HCT116 (cell line): ENCODE data around the gene KIRREL2. TPM values are rescaled to one million over a fixed set of nuclear protein-coding genes. Genes with fewer than 3 reads are reported as not detected.

ENCODE experiments used
- ATAC-seq: fragments of 200-7000 bp; cut with Tn5 transposase; 2 replicates; pipeline ENCODE4 v1.9.1; 2020; ENCODE audit warnings: mild to moderate bottlenecking, moderate library complexity
- BruUV-seq: library from RNA; stranded (reverse); fragments of 400-500 nt; replicated peaks from 2 replicates; lab custom pipeline; 2021; lab: Mats Ljungman, UMichigan
- CTCF ChIA-PET: fragments of 300-600 bp; sonication (Branson Sonifier 250); formaldehyde crosslinking; loops from one replicate; lab custom pipeline; 2021; ENCODE audit warnings: antibody characterized with exemption; lab: Charles Lee
- POLR2A ChIA-PET: fragments of 300-600, 350-600 bp; sonication (Branson Sonifier 250); formaldehyde crosslinking; loops from one replicate; lab custom pipeline; 2021; ENCODE audit warnings: antibody characterized with exemption; lab: Charles Lee
- RAD21 ChIA-PET, 2 experiments: fragments of 300-600 bp; sonication (Branson Sonifier 250); formaldehyde crosslinking; loops; one replicate each; lab custom pipeline; 2023; ENCODE audit warnings: low total read pairs in 2 of 2; ENCODE audit not compliant: uncharacterized antibody in 2 of 2, unreplicated experiment in 2 of 2, low non-redundant PET in 1 of 2; lab: Charles Lee
- DNase-seq: peaks from one replicate; pipeline ENCODE4 v3.0.0-alpha.2; 2010; ENCODE audit warnings: low read depth, low spot score
- H2AFZ ChIP-seq: fragments of 200-600 bp; shearing (Covaris generic), sonication (generic); 2 replicates; pipeline ENCODE4 v1.6.1; 2017; ENCODE audit warnings: low read depth, mixed run types, mixed read lengths, antibody characterized with exemption, low read length; ENCODE audit not compliant: poor library complexity, severe bottlenecking
- H3K27ac ChIP-seq: 2 replicates; pipeline ENCODE4 v1.5.1; 2012; ENCODE audit warnings: low read depth, low read length
- H3K27me3 ChIP-seq: fragments of 200-600 bp; sonication (generic); 2 replicates; pipeline ENCODE4 v1.6.1; 2016; ENCODE audit warnings: mixed run types, low read length, mixed read lengths; ENCODE audit not compliant: insufficient read depth
- H3K36me3 ChIP-seq, 2 experiments: fragments of 200-500 bp in 1 of 2; fragments of 200-600 bp in 1 of 2; sonication (Bioruptor generic) in 1 of 2; sonication (generic) in 1 of 2; 2 replicates each; pipeline versions ENCODE4 v1.5.1 to v1.6.1; 2014 to 2016; ENCODE audit warnings: low read length in 2 of 2, inconsistent platforms in 1 of 2, mixed read lengths in 1 of 2, mixed run types in 1 of 2; ENCODE audit not compliant: insufficient read depth in 2 of 2, control insufficient read depth in 1 of 2
- H3K4me1 ChIP-seq, 2 experiments: fragments of 200-600 bp in 1 of 2; sonication (generic) in 1 of 2; 2 replicates each; pipeline versions ENCODE4 v1.5.1 to v1.6.1; 2012 to 2017; ENCODE audit warnings: low read length in 2 of 2, inconsistent platforms in 1 of 2, mild to moderate bottlenecking in 1 of 2, mixed read lengths in 1 of 2, mixed run types in 1 of 2, moderate library complexity in 1 of 2; ENCODE audit not compliant: insufficient read depth in 2 of 2, control insufficient read depth in 1 of 2
- H3K4me2 ChIP-seq: fragments of 200-600 bp; sonication (generic); 2 replicates; pipeline ENCODE4 v1.6.1; 2017; ENCODE audit warnings: mixed run types, low read length, mixed read lengths
- H3K4me3 ChIP-seq, 2 experiments: fragments of 200-600 bp in 1 of 2; sonication (generic) in 1 of 2; replicated peaks in 1 of 2; 2 replicates each; pipeline ENCODE4 v1.5.1; 2011 to 2016; ENCODE audit warnings: low read length in 2 of 2, control low read depth in 1 of 2, low read depth in 1 of 2, mild to moderate bottlenecking in 1 of 2, mixed read lengths in 1 of 2, mixed run types in 1 of 2
- H3K79me2 ChIP-seq: fragments of 200-600 bp; sonication (generic); 2 replicates; pipeline ENCODE4 v1.6.1; 2017; ENCODE audit warnings: mild to moderate bottlenecking, mixed run types, low read length, moderate library complexity, mixed read lengths; ENCODE audit not compliant: insufficient read depth
- H3K9ac ChIP-seq: fragments of 200-600 bp; sonication (generic); 2 replicates; pipeline ENCODE4 v1.6.1; 2016; ENCODE audit warnings: low read length, mixed read lengths
- H3K9me2 ChIP-seq: fragments of 200-600 bp; sonication (generic), shearing (Covaris generic); 2 replicates; pipeline ENCODE4 v1.6.1; 2017; ENCODE audit warnings: mixed run types, mild to moderate bottlenecking, moderate library complexity; ENCODE audit not compliant: insufficient read depth
- H3K9me3 ChIP-seq, 2 experiments: fragments of 200-500 bp in 1 of 2; fragments of 200-600 bp in 1 of 2; sonication (Bioruptor generic) in 1 of 2; sonication (generic) in 1 of 2; 2 replicates each; pipeline ENCODE4 v1.6.1; 2014 to 2017; ENCODE audit warnings: low read length in 2 of 2, mixed read lengths in 2 of 2, inconsistent platforms in 1 of 2, low read depth in 1 of 2, mild to moderate bottlenecking in 1 of 2, mixed run types in 1 of 2, moderate library complexity in 1 of 2; ENCODE audit not compliant: control insufficient read depth in 1 of 2, insufficient read depth in 1 of 2
- H4K20me1 ChIP-seq: fragments of 200-600 bp; sonication (generic), shearing (Covaris generic); 2 replicates; pipeline ENCODE4 v1.6.1; 2017; ENCODE audit warnings: mixed run types, mild to moderate bottlenecking, moderate library complexity; ENCODE audit not compliant: insufficient read depth
- CEBPB ChIP-seq: IDR thresholded peaks from 2 replicates; pipeline ENCODE4 v1.6.1; 2012; ENCODE audit warnings: low read depth
- ELF1 ChIP-seq: IDR thresholded peaks from 2 replicates; pipeline ENCODE4 v1.6.1; 2012; ENCODE audit warnings: low read depth, borderline replicate concordance
- FOSL1 ChIP-seq: IDR thresholded peaks from 2 replicates; pipeline ENCODE4 v1.6.1; 2012; ENCODE audit warnings: low read depth
- JUND ChIP-seq: IDR thresholded peaks from 2 replicates; pipeline ENCODE4 v1.6.1; 2012
- SIN3A ChIP-seq: IDR thresholded peaks from 2 replicates; pipeline ENCODE4 v1.6.1; 2012; ENCODE audit warnings: low read depth
- ZFX ChIP-seq: fragments of 450-650 bp; IDR thresholded peaks from 2 replicates; pipeline ENCODE4 v1.6.1; 2017
- intact Hi-C: fragments of 100-400 bp; cut with micrococcal nuclease; formaldehyde crosslinking; loops from 2 replicates; pipeline ENCODE4 v1.10.0; 2022
- total RNA-seq: library from RNA; stranded (reverse); gene quantifications from one replicate; pipeline ENCODE4 v1.2.1, GENCODE V29; 2021; ENCODE audit not compliant: unreplicated experiment
- TF ChIP-seq, protein P1 (sequence below): IDR thresholded peaks from 2 replicates; pipeline ENCODE4 v1.6.1; 2012; ENCODE audit warnings: low read depth
- TF ChIP-seq, protein P2 (sequence below), 3 experiments: fragments of 200-600 bp in 1 of 3; sonication (generic) in 1 of 3; IDR thresholded peaks in 2 of 3; conservative IDR thresholded peaks in 1 of 3; 2 replicates each; pipeline ENCODE4 v1.5.1; 2012 to 2017; ENCODE audit warnings: low read depth in 2 of 3, low read length in 2 of 3, antibody characterized with exemption in 1 of 3, borderline replicate concordance in 1 of 3, control low read depth in 1 of 3, mild to moderate bottlenecking in 1 of 3, mixed read lengths in 1 of 3, mixed run types in 1 of 3, moderate library complexity in 1 of 3; ENCODE audit not compliant: insufficient read depth in 1 of 3

KIRREL2 gene
- total RNA-seq, 1 experiment from 2014 or later = 1.3 TPM

GRCh38 chr19:35911790-35912189 is 55.1 kb downstream of the KIRREL2 start:
- TF ChIP-seq CEBPB (no peak), ZFX (no peak), ELF1 (no peak), SIN3A (no peak), FOSL1 (no peak), JUND (no peak)
- TF ChIP-seq, protein P1, sequence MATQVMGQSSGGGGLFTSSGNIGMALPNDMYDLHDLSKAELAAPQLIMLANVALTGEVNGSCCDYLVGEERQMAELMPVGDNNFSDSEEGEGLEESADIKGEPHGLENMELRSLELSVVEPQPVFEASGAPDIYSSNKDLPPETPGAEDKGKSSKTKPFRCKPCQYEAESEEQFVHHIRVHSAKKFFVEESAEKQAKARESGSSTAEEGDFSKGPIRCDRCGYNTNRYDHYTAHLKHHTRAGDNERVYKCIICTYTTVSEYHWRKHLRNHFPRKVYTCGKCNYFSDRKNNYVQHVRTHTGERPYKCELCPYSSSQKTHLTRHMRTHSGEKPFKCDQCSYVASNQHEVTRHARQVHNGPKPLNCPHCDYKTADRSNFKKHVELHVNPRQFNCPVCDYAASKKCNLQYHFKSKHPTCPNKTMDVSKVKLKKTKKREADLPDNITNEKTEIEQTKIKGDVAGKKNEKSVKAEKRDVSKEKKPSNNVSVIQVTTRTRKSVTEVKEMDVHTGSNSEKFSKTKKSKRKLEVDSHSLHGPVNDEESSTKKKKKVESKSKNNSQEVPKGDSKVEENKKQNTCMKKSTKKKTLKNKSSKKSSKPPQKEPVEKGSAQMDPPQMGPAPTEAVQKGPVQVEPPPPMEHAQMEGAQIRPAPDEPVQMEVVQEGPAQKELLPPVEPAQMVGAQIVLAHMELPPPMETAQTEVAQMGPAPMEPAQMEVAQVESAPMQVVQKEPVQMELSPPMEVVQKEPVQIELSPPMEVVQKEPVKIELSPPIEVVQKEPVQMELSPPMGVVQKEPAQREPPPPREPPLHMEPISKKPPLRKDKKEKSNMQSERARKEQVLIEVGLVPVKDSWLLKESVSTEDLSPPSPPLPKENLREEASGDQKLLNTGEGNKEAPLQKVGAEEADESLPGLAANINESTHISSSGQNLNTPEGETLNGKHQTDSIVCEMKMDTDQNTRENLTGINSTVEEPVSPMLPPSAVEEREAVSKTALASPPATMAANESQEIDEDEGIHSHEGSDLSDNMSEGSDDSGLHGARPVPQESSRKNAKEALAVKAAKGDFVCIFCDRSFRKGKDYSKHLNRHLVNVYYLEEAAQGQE = no peak
- TF ChIP-seq, protein P2, sequence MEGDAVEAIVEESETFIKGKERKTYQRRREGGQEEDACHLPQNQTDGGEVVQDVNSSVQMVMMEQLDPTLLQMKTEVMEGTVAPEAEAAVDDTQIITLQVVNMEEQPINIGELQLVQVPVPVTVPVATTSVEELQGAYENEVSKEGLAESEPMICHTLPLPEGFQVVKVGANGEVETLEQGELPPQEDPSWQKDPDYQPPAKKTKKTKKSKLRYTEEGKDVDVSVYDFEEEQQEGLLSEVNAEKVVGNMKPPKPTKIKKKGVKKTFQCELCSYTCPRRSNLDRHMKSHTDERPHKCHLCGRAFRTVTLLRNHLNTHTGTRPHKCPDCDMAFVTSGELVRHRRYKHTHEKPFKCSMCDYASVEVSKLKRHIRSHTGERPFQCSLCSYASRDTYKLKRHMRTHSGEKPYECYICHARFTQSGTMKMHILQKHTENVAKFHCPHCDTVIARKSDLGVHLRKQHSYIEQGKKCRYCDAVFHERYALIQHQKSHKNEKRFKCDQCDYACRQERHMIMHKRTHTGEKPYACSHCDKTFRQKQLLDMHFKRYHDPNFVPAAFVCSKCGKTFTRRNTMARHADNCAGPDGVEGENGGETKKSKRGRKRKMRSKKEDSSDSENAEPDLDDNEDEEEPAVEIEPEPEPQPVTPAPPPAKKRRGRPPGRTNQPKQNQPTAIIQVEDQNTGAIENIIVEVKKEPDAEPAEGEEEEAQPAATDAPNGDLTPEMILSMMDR (IDR thresholded peaks at IDR 0.05 in 2 of 3, conservative IDR thresholded peaks at IDR 0.05 in 1 of 3; ENCODE audit: borderline replicate concordance in 1 of 3, insufficient read depth in 1 of 3, low read depth in 2 of 3, low read length in 2 of 3) = no peak
- peak; percentile 63 for ATAC-seq
- H4K20me1 ChIP-seq = no peaks in the 10 kb centered on the region
- peaks cover 11 to 25% of the 10 kb centered on the region in 2 experiments for H3K4me1 ChIP-seq
- RAD21 ChIA-PET = no interaction called here
- H3K79me2 ChIP-seq = no peaks in the 10 kb centered on the region
- H3K36me3 ChIP-seq = no peaks in the 10 kb centered on the region
- BruUV-seq = no TSS peak
- 0 out of 2 replicates have a peak overlapping the region, but pooled peaks have one; percentile 38 for H3K27ac ChIP-seq
- peak overlapping the region; percentile 56 for H3K4me2 ChIP-seq
- peak; percentile 38 for DNase-seq
- H2AFZ ChIP-seq = no peak overlapping the region
- POLR2A ChIA-PET = interaction anchor here (0.6 kb wide), 1 partner anchor 737 kb away, joined by 3 read pairs; no protein-coding TSS in a partner anchor
- H3K27me3 ChIP-seq = no peaks in the 10 kb centered on the region
- H3K9me2 ChIP-seq = no peaks in the 10 kb centered on the region
- CTCF ChIA-PET = interaction anchor here (1.3 to 1.6 kb wide), 2 partner anchors 19 to 30 kb away, joined by 3 to 5 read pairs; no protein-coding TSS in a partner anchor
- H3K4me3 ChIP-seq = no peak overlapping the region
- no peak overlapping the region for H3K9ac ChIP-seq
- H3K9me3 ChIP-seq = no peaks in the 10 kb centered on the region
- intact Hi-C loops = no loop called here
